OCI-LY3 (cell line): ENCODE measurements around the gene SLC25A21.

ENCODE experiments used
- EZH2phosphoT487 ChIP-seq: fragments of 200-600 bp; shearing (Covaris generic); IDR thresholded peaks from 2 replicates; pipeline ENCODE4 v1.6.1; 2018; ENCODE audit warnings: antibody characterized with exemption, mixed run types, low read depth
- TF ChIP-seq, protein P1 (sequence below): fragments of 200-600, 300-600 bp; sonication (generic); IDR thresholded peaks from 2 replicates; pipeline ENCODE4 v1.5.1; 2014; ENCODE audit warnings: antibody characterized with exemption, low read length, low read depth

DNA sequence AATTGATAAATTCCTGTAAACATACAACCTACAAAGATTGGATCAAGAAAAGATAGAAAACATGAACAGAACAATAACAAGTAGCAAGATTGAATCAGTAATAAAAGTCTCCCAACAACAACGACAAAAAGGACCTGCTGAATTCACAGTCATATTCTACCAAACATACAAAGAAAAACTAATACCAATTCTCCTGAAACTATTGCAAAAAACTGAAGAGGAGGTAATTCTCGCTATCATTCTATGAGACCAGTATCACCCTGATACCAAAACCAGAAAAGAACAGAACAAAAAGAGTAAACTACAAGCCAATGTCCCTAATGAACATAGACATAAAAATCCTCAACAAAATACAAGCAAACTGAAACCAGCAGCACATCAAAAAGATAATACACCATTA lies 14.4 kb downstream of the SLC25A21 start:
- TF ChIP-seq, protein P1, sequence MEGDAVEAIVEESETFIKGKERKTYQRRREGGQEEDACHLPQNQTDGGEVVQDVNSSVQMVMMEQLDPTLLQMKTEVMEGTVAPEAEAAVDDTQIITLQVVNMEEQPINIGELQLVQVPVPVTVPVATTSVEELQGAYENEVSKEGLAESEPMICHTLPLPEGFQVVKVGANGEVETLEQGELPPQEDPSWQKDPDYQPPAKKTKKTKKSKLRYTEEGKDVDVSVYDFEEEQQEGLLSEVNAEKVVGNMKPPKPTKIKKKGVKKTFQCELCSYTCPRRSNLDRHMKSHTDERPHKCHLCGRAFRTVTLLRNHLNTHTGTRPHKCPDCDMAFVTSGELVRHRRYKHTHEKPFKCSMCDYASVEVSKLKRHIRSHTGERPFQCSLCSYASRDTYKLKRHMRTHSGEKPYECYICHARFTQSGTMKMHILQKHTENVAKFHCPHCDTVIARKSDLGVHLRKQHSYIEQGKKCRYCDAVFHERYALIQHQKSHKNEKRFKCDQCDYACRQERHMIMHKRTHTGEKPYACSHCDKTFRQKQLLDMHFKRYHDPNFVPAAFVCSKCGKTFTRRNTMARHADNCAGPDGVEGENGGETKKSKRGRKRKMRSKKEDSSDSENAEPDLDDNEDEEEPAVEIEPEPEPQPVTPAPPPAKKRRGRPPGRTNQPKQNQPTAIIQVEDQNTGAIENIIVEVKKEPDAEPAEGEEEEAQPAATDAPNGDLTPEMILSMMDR = no peak
- TF ChIP-seq EZH2phosphoT487 = no peak
